SW 1271 (cell line): Measurements from ENCODE around the gene PLAU.
"Not testable (repeated sequence)": the region's sequence is repeated elsewhere in the genome, so short reads cannot be mapped to it uniquely, and the experiment has no call there.

ENCODE experiments used
- DNase-seq, 2 experiments: peaks; one replicate each; lab custom pipeline; 2025; lab: John Stamatoyannopoulos, UW

PLAU gene

DNA sequence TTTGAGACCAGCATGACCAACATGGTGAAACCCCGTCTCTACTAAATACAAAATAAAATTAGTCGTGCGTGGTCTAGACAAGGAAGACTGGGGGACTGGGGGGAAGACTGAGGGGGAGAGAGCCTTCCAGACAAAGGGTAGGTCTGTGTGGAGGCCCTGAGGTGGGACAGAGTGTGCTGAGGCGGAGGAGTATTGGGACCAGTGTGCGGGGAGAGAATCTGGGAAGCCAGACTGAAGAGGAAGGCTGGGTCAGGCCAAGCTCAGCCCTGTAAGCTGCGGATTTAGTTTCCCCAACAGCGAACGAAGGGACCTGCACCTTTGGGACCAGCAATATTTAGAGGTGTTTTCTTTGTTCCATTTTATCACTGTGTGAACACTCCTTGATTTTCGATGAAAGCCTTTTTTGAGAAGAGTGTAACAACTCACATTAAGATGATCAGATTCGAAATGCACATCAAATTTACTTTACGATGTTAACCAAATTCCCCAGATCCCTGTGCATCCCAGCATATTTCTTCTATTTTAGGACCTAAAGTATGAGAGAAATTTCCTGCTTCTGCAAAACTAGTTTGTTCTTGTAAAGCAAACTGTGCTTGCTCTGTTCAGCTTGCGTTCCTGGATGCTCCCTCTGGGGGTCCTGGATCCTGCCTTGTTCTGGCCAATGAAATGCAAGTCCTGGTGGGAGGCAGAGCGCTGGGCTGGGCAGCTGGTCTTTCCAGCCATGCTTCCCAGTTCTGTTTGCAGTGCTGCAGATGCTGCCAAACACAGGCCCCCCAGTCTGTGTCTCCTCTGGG lies 39.4 kb downstream of the PLAU start:
- DNase-seq, result no peak

DNA sequence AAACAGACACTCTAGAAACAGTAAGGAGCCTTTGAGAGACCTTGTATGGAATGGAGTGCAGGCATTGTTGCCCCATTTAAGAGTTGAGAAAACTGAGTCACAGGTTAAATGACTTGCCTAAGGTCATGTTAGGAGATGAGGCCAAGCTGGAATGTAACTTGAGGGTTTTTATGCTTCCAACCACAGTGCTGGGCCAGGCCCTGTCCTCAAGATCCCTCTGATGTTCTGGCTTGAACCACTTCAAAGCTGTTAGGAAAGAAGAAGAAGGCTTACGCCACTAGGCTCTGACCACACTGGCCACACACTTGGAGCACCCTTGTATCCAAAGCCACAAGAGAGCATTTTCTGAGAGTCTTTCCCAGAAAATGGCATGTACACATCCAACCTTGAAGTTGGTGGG lies 42.7 kb downstream of the PLAU start:
- DNase-seq, result no peak

DNA sequence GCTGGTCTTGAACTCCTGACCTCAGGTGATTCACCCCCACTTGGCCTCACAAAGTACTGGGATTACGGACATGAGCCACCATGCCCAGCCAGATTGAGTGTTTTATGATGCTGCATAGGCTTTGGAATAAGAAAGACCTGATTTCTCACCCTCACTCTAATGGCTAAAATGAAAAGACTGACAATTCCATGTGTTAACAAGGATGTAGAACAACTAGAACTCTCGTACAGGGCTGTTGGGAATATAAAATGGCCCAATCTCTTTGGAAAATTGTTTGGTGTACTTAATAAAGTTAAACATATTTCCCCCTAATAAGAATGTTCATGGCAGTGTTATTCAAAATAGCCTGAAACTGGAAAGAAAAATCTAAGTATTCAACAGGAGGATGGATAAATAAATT lies 43.8 kb downstream of the PLAU start:
- DNase-seq, result no peak

DNA sequence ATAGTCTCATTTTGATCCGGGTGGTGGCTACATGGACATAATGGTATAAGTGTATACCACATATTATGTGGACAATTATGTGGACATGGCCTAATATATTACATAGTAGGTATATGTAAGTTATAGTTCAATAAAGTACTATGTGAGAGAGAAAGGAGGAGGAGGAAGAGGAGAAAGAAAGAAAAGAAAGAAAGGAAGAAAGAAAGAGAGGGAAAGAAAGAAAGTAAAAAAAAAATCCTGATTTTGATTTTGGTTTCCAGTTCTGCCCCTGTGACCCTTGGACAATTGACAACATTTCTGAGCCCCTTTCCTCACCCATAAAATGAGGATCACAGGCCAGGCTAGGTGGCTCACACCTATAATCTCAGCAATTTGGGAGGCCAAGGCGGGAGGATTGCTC lies 44.8 kb downstream of the PLAU start:
- DNase-seq, result no peak

DNA sequence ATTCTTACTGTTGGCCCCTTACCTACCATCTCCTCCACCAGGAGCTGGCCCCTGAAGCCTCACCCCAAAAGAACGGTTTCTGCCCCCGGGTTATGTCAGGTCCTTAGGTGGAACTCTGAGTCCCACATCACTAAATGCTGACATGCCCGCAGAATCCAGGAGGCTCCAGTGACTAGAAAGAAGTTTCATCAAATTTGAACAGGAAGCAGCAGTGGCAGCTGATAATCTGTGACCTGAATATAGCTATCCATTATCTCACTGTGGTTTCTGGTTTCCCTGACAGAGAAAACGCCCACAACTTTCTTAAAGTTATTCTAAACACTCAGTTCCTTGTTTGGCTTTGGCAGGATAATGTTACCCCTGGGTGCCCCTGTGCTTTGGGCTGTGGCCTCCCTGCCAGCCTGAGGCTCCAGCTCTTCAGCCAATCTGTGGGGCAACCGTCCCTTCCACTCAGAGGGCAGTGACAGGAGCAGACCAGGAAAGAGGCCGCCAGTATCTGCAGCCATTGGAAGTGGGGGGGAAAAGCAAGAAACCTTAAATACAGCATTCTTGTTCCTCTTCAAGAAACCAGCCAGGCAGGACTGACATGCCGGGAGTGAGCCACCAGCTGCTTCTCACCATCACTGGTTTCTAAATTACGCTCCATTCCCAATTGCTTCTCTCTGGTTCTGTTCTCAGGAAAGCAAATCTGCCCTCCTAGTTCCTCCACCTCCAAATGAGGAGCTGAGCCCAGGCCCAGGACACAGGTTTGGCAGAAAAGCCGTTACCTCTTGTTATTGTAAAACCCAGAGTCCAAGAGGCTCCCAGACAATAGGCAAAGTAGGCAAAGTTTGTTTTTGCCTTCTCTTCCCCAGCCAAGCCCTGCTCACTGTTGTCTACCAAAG lies 45.8 kb downstream of the PLAU start:
- DNase-seq, result peak in 1 of 2 experiments; percentile 39

DNA sequence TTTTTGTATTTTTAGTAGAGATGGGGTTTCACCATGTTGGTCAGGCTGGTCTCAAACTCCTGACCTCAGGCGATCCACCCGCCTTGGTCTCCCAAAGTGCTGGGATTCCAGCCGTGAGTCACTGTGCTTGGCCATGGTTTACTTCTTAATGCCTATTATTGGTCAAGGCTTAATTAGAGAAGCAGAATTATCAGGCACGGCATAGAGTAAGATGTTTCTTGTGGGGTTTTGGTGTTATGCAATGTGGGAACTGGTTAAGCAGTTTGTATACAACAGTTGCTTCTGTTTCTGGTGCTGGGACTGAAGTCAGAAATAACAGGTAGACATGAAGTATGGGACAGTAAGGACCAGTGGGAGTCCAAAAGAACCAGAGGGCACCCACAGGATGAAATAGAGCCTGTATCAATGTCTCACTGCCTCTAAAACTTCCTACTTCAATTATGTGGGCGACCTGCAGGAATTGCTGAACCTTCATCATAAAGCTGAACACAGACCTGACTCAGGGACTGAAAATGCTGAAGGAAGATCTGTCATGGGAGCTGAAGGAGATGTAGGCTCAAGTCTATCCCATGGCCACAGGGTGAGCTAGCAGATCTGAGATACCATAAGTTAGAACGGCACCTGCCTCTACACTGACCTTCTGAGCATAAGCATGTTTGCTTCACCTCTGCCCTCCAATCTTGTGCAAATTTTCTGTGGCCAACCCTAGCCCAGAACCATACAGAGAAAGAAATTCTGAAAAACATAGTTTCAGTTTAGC lies 48.7 kb downstream of the PLAU start:
- no peak for DNase-seq

DNA sequence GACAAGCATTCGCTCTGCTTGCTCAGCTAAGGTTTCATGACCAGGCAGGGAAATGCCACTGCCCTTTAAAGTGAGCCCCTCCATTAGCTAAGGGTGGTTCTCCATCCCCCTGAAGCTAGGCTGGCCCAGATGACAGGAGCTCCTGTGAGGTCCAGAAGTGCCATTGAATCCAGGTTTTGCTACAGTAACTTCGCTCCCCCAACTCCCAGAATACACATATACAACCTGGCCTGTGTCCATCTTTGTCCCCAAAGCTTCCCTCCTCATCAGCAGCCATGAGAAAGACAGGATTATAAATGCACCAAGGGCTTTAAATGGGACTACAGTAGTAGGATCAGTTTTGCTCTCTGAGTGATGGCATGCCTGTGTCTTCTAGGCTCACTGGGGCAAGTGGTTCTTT lies 51.5 kb downstream of the PLAU start:
- no peak for DNase-seq

DNA sequence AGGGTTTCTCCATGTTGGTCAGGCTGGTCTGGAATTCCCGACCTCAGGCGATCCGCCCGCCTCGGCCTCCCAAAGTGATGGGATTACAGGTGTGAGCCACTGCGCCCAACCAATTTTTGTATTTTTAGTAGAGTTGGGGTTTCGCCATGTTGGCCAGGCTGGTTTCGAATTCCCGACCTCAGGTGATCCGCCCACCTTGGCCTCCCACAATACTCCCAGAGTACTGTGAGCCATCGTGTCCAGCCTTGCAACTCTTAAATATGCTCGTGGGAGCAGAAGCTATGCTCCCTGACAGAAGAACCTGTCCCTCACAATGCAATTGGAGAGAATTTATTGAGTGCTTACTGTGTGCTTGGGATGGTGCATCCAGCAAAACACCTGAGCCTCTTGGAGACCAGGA lies 52.6 kb downstream of the PLAU start:
- not testable (repeated sequence) for DNase-seq

DNA sequence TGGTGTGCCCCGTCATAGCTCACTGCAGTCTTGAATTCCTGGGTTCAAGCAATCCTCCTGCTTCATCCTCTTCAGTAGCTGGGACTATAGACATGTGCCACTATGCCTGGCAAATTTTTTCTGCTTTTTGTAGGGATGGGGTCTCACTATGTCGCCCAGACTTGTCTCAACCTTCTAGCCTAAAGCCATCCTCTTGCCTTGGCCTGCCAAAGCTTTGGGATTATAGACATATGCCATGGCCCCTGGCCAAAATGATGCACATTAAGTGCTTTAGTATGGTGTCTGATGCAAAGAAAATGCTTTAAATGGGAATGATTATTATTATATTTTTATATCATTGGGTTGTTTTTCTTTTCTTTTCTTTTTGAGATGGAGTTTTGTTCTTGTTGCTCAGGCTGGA lies 53.8 kb downstream of the PLAU start:
- no peak for DNase-seq

DNA sequence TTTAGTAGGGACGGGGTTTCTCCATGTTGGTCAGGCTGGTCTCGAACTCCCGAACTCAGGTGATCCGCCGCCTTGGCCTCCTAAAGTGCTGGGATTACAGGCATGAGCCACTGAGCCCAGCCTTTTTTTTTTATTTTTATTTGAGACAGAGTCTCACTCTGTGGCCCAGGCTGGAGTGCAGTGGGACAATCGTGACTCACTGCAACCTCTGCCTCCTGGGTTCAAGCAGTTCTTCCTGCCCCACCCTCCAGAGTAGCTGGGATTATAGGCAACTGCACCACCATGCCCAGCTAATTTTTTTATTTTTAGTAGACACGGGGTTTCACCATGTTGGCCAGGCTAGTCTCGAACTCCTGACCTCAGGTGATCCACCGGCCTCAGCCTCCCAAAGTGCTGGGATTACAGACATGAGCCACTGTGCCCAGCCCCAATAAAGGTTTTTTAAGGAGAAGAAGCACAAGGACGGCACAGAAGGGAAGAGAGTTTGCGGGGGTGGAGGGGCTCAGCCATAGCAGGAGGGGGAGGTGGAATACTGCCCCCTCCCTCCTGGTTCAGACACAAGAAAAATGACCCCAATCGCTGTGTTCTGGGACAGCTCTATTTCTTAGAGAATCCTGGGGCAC lies 54.4 kb downstream of the PLAU start:
- DNase-seq, result not testable (repeated sequence)

DNA sequence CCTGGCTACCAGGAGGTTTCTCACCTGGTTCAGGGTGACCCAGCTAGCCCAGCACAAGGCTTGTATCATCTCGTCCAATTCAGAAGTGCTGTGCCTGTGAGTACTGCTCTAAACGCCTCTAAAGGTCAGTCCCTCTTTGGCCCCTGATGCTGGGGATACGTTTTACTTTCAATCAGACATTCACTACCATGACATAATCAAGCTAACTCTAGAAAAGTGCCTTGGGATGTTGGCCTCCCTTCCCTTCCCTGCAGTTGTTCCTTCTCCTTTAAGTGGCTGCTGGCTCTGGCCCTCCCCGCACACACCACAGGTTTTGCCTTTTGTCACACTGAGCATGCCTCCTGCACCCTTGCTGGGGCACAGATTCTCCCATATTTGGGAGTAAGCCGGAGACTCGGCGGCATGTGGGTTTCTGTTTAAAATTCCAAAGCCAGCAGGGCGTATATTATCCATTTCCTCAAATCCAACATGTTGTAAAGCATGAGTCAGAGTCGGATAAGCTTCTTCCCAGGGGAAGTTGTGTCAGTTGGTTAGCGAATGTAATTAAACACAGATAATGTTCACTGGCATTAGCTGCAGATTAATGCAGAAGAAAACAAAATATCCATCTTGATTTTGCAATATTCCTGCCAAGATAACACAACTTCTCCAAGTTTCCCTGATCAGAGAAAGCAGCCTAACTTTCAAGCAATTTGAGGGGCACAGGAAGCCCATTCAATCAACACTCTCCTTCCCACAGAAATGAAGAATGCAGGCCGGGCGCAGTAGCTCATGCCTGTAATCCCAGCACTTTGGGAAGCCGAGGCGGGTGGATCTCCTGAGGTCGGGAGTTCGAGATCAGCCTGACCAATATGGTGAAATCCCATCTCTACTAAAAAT lies 55.2 kb downstream of the PLAU start:
- peak; percentile 86 to 94 for DNase-seq

DNA sequence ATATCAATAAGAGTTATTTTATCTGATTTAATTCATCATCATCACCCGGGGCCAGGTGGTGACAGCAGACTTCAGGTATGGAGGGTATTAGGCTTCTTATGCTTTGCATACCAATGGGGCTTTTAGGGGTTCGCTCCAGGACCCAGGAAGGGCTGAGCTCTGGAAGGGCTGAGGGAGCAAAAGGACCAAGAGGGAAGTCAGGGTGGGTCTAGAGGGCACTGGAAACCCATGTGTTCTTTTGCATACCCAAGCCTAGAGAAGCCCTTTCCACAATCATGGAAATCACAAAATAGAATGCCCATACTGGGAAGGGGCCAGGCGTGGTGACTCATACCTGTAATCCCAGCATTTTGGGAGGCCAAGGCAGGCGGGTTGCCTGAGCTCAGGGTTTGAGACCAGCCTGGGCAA lies 56.1 kb downstream of the PLAU start:
- DNase-seq, result no peak
